GM12801 (cell line): ENCODE data around the gene LRRTM2.

Experiments
- TF ChIP-seq, protein P1 (sequence below): IDR thresholded peaks from one replicate; pipeline ENCODE4 v1.5.1; 2011; ENCODE audit warnings: control low read depth; ENCODE audit not compliant: insufficient read length; ENCODE audit errors: extremely low read depth

Gene LRRTM2

DNA sequence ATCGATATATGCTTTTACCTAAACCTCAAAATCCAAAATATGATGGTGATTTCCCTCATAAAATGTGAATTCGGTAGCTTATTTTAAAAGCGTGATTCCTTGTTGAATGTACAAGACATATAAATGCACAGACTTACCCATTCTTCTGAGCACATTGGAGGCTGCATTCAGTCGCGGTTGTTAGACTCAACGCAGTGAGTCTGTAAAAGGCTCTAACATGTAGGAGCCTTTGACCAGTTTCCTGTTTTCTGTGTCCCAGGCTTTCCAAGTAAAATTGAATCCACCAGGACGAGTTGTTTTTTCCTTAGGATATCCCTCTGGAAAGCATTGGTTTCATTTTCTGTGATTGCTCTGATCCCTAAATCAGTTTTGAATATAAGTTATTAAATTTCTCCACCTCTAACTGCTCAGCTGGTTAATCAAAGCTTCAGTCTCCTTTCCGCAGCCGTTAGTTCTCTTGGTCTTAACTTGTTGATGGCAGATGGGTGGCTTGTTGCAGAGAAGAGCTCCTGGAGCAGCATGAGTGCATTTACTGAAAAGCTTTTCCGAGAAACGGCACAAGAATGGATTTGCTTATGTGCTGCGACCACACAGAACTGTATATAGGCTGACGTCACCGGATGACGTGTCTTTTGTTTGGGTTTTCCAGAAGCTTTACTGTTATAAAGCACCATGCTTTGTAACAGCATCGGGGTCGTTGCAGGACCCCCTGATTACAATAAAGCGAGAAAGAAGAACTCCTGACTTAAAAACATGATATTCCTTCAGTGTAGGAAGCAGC lies at the start of gene LRRTM2:
Gene LRRTM2 (minus strand): TSS at position 565 of the 781 bp plus-strand sequence. CDS start 424 bp downstream, at position 141.
- TF ChIP-seq, protein P1, sequence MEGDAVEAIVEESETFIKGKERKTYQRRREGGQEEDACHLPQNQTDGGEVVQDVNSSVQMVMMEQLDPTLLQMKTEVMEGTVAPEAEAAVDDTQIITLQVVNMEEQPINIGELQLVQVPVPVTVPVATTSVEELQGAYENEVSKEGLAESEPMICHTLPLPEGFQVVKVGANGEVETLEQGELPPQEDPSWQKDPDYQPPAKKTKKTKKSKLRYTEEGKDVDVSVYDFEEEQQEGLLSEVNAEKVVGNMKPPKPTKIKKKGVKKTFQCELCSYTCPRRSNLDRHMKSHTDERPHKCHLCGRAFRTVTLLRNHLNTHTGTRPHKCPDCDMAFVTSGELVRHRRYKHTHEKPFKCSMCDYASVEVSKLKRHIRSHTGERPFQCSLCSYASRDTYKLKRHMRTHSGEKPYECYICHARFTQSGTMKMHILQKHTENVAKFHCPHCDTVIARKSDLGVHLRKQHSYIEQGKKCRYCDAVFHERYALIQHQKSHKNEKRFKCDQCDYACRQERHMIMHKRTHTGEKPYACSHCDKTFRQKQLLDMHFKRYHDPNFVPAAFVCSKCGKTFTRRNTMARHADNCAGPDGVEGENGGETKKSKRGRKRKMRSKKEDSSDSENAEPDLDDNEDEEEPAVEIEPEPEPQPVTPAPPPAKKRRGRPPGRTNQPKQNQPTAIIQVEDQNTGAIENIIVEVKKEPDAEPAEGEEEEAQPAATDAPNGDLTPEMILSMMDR, result no peak

GRCh38 chr5:138922494-138922893 lies 47.4 kb upstream of the LRRTM2 start:
- TF ChIP-seq, protein P1, result no peak

- TF ChIP-seq, protein P1, result no peak
These were observed 45.0 kb upstream of the LRRTM2 start for GRCh38 chr5:138920181-138920580.

DNA sequence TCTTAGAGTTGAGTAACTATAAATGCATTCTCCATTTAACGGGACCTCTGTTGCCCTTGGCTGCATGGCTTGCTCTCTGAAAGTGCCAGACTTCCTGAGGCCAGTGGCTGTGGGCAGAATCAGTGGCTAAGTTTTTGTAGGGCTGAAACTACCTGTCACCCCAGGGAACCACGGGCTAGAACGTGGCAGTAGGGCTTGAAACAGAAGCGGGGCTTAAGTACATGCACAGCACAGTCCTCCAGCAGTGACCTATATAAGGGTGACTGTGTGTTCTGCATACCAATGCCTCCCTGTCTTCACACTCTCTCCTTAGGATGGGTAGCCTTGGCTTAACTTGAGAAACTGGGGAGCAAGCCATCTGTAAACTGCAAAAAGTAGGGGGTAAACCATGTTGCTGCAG lies 43.6 kb upstream of the LRRTM2 start:
- TF ChIP-seq, protein P1, result no peak

DNA sequence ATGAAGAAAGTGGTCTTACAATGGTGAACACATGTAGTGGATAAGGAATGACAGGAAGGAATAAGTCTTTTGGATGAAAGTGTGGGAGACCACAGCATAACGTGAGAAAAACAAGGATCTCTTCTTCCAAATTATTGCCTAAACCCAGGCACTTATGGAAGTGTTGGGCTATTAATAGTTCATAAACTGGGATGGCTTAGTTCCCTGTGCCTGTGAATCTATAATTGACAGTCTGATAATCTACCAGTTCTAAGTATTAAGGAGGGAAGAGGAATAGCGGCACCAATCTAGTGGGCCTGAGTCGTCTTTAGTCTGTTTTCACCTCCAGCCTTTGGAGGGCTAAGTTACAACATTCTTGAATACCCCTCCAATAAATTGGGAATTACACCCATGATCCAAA lies 39.2 kb upstream of the LRRTM2 start:
- TF ChIP-seq, protein P1, result no peak

- TF ChIP-seq, protein P1, result no peak
These were observed 38.6 kb upstream of the LRRTM2 start for GRCh38 chr5:138913773-138914172.

- TF ChIP-seq, protein P1, result no peak
These were observed 37.0 kb upstream of the LRRTM2 start for GRCh38 chr5:138912093-138912492.

DNA sequence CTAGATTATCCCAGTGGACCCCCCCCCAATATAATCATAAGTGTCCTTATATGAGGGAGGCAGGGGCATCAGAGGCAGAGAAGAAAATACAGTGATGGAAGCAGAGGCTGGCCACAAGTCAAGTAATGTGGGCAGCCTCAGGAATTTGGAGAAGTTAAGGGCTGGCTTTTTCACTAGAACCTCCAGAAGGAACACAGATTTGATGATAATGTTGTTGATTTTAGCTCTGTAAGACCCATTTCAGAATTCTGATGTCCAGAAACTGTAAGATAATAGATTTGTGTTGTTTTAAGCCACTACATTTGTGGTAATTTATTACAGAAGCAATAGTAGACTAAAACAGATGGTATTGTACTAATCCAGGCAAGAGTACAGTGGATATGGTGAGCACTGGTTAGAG lies 36.3 kb upstream of the LRRTM2 start:
- TF ChIP-seq, protein P1, result no peak
